WTC11 (cell line): ENCODE results near the gene GRP. TPM values are rescaled to one million over a fixed set of nuclear protein-coding genes. Genes with fewer than 3 reads are reported as not detected.

Experiments used
- ATAC-seq: fragments of 200-7000 bp; cut with Tn5 transposase; 2 replicates; pipeline ENCODE4 v1.10.0; 2021; ENCODE audit warnings: mild to moderate bottlenecking, moderate library complexity
- Bru-seq: library from RNA; stranded (reverse); fragments of 400-500 nt; gene quantifications from one replicate; lab custom pipeline; 2021; lab: Mats Ljungman, UMichigan
- CTCF ChIA-PET: fragments of 300-600 bp; sonication (Branson Sonifier 250); formaldehyde crosslinking; loops from one replicate; lab custom pipeline; 2021; ENCODE audit warnings: antibody characterized with exemption; lab: Charles Lee
- POLR2A ChIA-PET: fragments of 350-600 bp; sonication (Branson Sonifier 250); formaldehyde crosslinking; loops from one replicate; lab custom pipeline; 2021; ENCODE audit warnings: antibody characterized with exemption; lab: Charles Lee
- DNase-seq: peaks from one replicate; pipeline ENCODE4 v3.0.0; 2021; ENCODE audit warnings: low spot score
- H3K27ac Mint-ChIP-seq: 2 replicates; pipeline ENCODE4 v1.8.0; 2021; ENCODE audit warnings: mixed read lengths
- H3K27me3 Mint-ChIP-seq: 2 replicates; pipeline ENCODE4 v1.8.0; 2021; ENCODE audit warnings: low read depth, mild to moderate bottlenecking, moderate library complexity, mixed read lengths
- H3K36me3 Mint-ChIP-seq: 2 replicates; pipeline ENCODE4 v1.8.0; 2021; ENCODE audit warnings: mixed read lengths
- H3K4me1 Mint-ChIP-seq: 2 replicates; pipeline ENCODE4 v1.8.0; 2022; ENCODE audit warnings: mixed read lengths
- H3K4me3 Mint-ChIP-seq: 2 replicates; pipeline ENCODE4 v1.8.0; 2021; ENCODE audit warnings: mild to moderate bottlenecking, moderate library complexity, mixed read lengths
- H3K9me3 Mint-ChIP-seq: 2 replicates; pipeline ENCODE4 v1.8.0; 2021; ENCODE audit warnings: mixed read lengths
- KAT7 ChIP-seq: sonication (generic); formaldehyde crosslinking; IDR thresholded peaks from 2 replicates; pipeline ENCODE4 v1.8.1; 2023; ENCODE audit warnings: missing genetic modification reagents, mild to moderate bottlenecking, borderline replicate concordance
- MXD4 ChIP-seq: fragments of 250-450 bp; sonication (Bioruptor Pico); IDR thresholded peaks from 2 replicates; pipeline ENCODE4 v1.8.0; 2021; ENCODE audit warnings: mild to moderate bottlenecking, moderate library complexity, borderline replicate concordance
- MYBL2 ChIP-seq: sonication (generic); formaldehyde crosslinking; IDR thresholded peaks from 2 replicates; pipeline ENCODE4 v1.8.1; 2023; ENCODE audit warnings: mild to moderate bottlenecking, moderate library complexity, missing genetic modification reagents
- NR1H2 ChIP-seq: sonication (generic); formaldehyde crosslinking; IDR thresholded peaks from 2 replicates; pipeline ENCODE4 v1.9.0; 2021; ENCODE audit warnings: mild to moderate bottlenecking, moderate library complexity, missing genetic modification reagents
- NR2C2 ChIP-seq: sonication (generic); formaldehyde crosslinking; IDR thresholded peaks from 2 replicates; pipeline ENCODE4 v1.8.0; 2022; ENCODE audit warnings: mild to moderate bottlenecking, missing genetic modification reagents
- ZNF138 ChIP-seq: sonication (generic); formaldehyde crosslinking; conservative IDR thresholded peaks from 2 replicates; pipeline ENCODE4 v1.8.1; 2022; ENCODE audit warnings: mild to moderate bottlenecking, moderate library complexity, missing genetic modification reagents
- ZNF232 ChIP-seq: sonication (generic); formaldehyde crosslinking; IDR thresholded peaks from 2 replicates; pipeline ENCODE4 v1.8.0; 2022; ENCODE audit warnings: mild to moderate bottlenecking, missing genetic modification reagents
- ZNF317 ChIP-seq: sonication (generic); formaldehyde crosslinking; IDR thresholded peaks from 2 replicates; pipeline ENCODE4 v1.8.1; 2023; ENCODE audit warnings: low read depth, mild to moderate bottlenecking, moderate library complexity, missing genetic modification reagents, borderline replicate concordance
- long read RNA-seq, 3 experiments: library from RNA in 1 of 3; library from capped mRNA in 1 of 3; library from polyadenylated mRNA in 1 of 3; unstranded in 2 of 3; stranded (forward) in 1 of 3; transcript quantifications; one replicate each; pipeline ENCODE4 v2.0.0, GENCODE V29; 2021
- total RNA-seq: library from RNA; stranded (reverse); gene quantifications from 3 replicates; pipeline ENCODE4 v1.2.3, GENCODE V29; 2021
- TF ChIP-seq, protein P1 (sequence below): sonication (generic); formaldehyde crosslinking; IDR thresholded peaks from 2 replicates; pipeline ENCODE4 v1.8.0; 2022; ENCODE audit warnings: mild to moderate bottlenecking, missing genetic modification reagents
- TF ChIP-seq, protein P2 (sequence below): sonication (generic); formaldehyde crosslinking; IDR thresholded peaks from 2 replicates; pipeline ENCODE4 v1.8.0; 2023; ENCODE audit warnings: missing genetic modification reagents
- TF ChIP-seq, protein P3 (sequence below): fragments of 250-450 bp; sonication (Bioruptor Pico); IDR thresholded peaks from 2 replicates; pipeline ENCODE4 v1.9.0; 2021; ENCODE audit warnings: mild to moderate bottlenecking
- TF ChIP-seq, protein P4 (sequence below): fragments of 250-450 bp; sonication (Bioruptor Pico); IDR thresholded peaks from 2 replicates; pipeline ENCODE4 v1.9.0; 2021; ENCODE audit warnings: mild to moderate bottlenecking
- TF ChIP-seq, protein P5 (sequence below): sonication (generic); formaldehyde crosslinking; IDR thresholded peaks from 2 replicates; pipeline ENCODE4 v1.8.1; 2022; ENCODE audit warnings: low read depth, missing genetic modification reagents, borderline replicate concordance
- TF ChIP-seq, protein P6 (sequence below): sonication (generic); formaldehyde crosslinking; IDR thresholded peaks from 2 replicates; pipeline ENCODE4 v1.8.0; 2022; ENCODE audit warnings: mild to moderate bottlenecking, missing genetic modification reagents
- TF ChIP-seq, protein P7 (sequence below): sonication (generic); formaldehyde crosslinking; IDR thresholded peaks from 2 replicates; pipeline ENCODE4 v1.8.1; 2023; ENCODE audit warnings: mild to moderate bottlenecking, missing genetic modification reagents

GRP gene
- 0.22 TPM in 1 of 3 replicates, not detected in the others for total RNA-seq
- Bru-seq, nascent RNA, result percentile 7 among the genes with signal in this experiment
- long read RNA-seq, experiment 1, result 0 reads
- long read RNA-seq, experiment 2, result 0 reads
- long read RNA-seq, experiment 3, result 0 reads

DNA sequence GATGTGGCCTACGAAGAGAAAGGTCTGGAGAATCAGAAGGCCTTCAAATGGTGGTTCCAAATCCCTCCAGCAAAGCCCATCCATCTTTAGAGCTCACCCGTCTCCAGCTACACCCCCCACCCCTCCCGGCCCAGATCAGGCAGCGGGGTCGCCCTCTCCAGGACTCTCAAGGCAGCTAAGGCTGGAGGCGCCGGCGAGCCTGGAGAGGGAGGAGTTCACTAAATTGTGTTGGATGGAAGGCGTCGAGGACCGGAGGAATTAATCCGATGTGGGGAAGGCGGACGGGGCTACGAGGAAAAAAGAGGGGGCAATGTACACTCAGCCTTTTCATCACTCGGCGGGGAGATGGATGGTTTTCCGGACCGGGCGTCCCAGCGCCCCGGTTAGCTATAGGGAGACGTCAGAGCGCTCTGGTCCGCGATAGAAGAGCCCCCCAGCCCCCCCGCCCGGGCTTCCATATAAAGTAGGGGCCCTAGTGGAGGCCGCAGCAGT, at the start of gene GRP:
GRP (plus strand) TSS at position 487 of the 492 bp plus-strand sequence. CDS start 108 bp downstream, outside the sequence.
- peaks cover 100% of the 10 kb centered on the region for H3K27me3 Mint-ChIP-seq
- ATAC-seq, result peak; percentile 65

DNA sequence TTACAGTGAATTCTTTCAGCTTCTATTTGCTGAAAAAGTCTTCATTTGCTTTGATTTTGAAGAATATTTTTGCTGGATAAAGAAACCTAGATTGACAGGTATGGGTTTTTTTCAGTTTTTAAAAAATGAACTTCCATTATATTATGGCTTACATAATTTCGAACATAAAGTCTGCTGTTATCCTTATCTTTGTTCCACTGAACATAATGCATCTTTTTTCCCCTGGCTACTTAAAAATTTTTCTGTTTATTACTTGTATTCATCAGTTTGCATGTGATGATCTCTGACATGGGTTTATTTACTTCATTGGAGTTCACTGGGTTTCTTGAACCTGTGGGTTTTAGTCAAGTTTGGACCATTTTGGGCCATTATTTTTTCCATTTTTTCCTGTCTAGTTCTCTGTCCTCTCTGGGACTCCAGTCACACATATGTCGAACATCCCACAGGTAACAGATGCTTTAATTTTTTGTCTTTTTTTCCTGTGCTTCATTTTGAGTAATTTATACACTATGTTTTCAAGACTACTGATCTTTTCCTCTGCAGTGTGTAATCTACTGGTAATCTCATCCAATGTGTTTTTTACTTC, 47.2 kb upstream of the GRP start:
- peaks cover 57% of the 10 kb centered on the region for H3K9me3 Mint-ChIP-seq
- H3K4me1 Mint-ChIP-seq, result no peaks in the 10 kb centered on the region
- TF ChIP-seq ZNF317 (CRISPR knock-in tag) (peak; percentile 95), KAT7 (CRISPR knock-in tag) (no peak)
- peaks cover 22% of the 10 kb centered on the region for H3K36me3 Mint-ChIP-seq
- H3K4me3 Mint-ChIP-seq, result no peak overlapping the region
- peaks cover 10% of the 10 kb centered on the region; the same call in 1 of the 2 replicates for H3K27me3 Mint-ChIP-seq
- CTCF ChIA-PET, result no interaction called here
- no peak overlapping the region for H3K27ac Mint-ChIP-seq
- ATAC-seq, result no peak
- no peak for DNase-seq
- POLR2A ChIA-PET, result no interaction called here

More for the DNA sequence above, at the start of gene GRP:
- no peaks in the 10 kb centered on the region for H3K36me3 Mint-ChIP-seq
- no peak within 1 kb of the TSS for H3K27ac Mint-ChIP-seq
- peaks cover 19% of the 10 kb centered on the region for H3K4me1 Mint-ChIP-seq
- TF ChIP-seq, protein P1, sequence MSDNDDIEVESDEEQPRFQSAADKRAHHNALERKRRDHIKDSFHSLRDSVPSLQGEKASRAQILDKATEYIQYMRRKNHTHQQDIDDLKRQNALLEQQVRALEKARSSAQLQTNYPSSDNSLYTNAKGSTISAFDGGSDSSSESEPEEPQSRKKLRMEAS (CRISPR knock-in tag), result no peak
- TF ChIP-seq, protein P2, sequence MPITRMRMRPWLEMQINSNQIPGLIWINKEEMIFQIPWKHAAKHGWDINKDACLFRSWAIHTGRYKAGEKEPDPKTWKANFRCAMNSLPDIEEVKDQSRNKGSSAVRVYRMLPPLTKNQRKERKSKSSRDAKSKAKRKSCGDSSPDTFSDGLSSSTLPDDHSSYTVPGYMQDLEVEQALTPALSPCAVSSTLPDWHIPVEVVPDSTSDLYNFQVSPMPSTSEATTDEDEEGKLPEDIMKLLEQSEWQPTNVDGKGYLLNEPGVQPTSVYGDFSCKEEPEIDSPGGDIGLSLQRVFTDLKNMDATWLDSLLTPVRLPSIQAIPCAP (CRISPR knock-in tag), result no peak
- TF ChIP-seq NR2C2 (no peak), NR1H2 (no peak), ZNF138 (no peak), ZNF232 (CRISPR knock-in tag) (no peak), MXD4 (CRISPR knock-in tag) (no peak), MYBL2 (CRISPR knock-in tag) (no peak)
- TF ChIP-seq, protein P3, sequence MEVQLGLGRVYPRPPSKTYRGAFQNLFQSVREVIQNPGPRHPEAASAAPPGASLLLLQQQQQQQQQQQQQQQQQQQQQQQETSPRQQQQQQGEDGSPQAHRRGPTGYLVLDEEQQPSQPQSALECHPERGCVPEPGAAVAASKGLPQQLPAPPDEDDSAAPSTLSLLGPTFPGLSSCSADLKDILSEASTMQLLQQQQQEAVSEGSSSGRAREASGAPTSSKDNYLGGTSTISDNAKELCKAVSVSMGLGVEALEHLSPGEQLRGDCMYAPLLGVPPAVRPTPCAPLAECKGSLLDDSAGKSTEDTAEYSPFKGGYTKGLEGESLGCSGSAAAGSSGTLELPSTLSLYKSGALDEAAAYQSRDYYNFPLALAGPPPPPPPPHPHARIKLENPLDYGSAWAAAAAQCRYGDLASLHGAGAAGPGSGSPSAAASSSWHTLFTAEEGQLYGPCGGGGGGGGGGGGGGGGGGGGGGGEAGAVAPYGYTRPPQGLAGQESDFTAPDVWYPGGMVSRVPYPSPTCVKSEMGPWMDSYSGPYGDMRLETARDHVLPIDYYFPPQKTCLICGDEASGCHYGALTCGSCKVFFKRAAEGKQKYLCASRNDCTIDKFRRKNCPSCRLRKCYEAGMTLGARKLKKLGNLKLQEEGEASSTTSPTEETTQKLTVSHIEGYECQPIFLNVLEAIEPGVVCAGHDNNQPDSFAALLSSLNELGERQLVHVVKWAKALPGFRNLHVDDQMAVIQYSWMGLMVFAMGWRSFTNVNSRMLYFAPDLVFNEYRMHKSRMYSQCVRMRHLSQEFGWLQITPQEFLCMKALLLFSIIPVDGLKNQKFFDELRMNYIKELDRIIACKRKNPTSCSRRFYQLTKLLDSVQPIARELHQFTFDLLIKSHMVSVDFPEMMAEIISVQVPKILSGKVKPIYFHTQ, result no peak
- TF ChIP-seq, protein P4, sequence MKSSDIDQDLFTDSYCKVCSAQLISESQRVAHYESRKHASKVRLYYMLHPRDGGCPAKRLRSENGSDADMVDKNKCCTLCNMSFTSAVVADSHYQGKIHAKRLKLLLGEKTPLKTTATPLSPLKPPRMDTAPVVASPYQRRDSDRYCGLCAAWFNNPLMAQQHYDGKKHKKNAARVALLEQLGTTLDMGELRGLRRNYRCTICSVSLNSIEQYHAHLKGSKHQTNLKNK (CRISPR knock-in tag), result no peak
- TF ChIP-seq, protein P5, sequence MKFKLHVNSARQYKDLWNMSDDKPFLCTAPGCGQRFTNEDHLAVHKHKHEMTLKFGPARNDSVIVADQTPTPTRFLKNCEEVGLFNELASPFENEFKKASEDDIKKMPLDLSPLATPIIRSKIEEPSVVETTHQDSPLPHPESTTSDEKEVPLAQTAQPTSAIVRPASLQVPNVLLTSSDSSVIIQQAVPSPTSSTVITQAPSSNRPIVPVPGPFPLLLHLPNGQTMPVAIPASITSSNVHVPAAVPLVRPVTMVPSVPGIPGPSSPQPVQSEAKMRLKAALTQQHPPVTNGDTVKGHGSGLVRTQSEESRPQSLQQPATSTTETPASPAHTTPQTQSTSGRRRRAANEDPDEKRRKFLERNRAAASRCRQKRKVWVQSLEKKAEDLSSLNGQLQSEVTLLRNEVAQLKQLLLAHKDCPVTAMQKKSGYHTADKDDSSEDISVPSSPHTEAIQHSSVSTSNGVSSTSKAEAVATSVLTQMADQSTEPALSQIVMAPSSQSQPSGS (CRISPR knock-in tag), result no peak
- CTCF ChIA-PET, result interaction anchor here (0.6 to 2.9 kb wide), 18 partner anchors 10 to 451 kb away, joined by 3 to 31 read pairs (median 5); partner anchors contain the start of gene RAX
- H3K9me3 Mint-ChIP-seq, result no peaks in the 10 kb centered on the region
- H3K4me3 Mint-ChIP-seq, result peak within 1 kb of the TSS; percentile 79
- POLR2A ChIA-PET, result interaction anchor here (0.9 kb wide), 1 partner anchor 10 kb away, joined by 4 read pairs; no protein-coding TSS in a partner anchor
- DNase-seq, result peak; percentile 44

DNA sequence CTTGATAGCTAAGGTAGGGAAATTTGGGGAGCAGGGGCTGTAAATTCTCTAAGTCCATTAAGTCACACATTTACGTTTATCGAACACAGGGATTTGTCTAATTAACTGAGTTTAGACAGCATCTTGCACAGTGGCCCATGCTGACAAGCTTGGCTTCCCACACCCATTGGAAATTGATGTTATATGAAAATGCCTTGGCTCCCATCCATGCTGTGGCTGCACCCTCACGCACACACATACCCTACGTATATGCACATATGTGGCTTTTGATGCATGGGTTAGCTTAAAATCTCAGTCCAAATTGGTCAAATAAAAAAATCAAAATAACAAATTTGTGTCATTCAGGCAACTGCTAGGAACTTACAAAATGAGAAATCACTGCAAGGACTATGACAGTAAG, 42.5 kb upstream of the GRP start:
- CTCF ChIA-PET, result interaction anchor here (2.1 kb wide), 1 partner anchor 225 kb away, joined by 7 read pairs; no protein-coding TSS in a partner anchor
- Mint-ChIP-seq H3K36me3 (peaks cover 14% of the 10 kb centered on the region), H3K27ac (no peak overlapping the region), H3K27me3 (peaks cover 10% of the 10 kb centered on the region; the same call in 1 of the 2 replicates), H3K4me1 (no peaks in the 10 kb centered on the region; the same call in 1 of the 2 replicates), H3K4me3 (no peak overlapping the region), H3K9me3 (peaks cover 27% of the 10 kb centered on the region)
- no peak for ATAC-seq
- DNase-seq, result no peak
- POLR2A ChIA-PET, result interaction anchor here (0.7 kb wide), 1 partner anchor 41 kb away, joined by 3 read pairs; no protein-coding TSS in a partner anchor
- TF ChIP-seq, protein P6, sequence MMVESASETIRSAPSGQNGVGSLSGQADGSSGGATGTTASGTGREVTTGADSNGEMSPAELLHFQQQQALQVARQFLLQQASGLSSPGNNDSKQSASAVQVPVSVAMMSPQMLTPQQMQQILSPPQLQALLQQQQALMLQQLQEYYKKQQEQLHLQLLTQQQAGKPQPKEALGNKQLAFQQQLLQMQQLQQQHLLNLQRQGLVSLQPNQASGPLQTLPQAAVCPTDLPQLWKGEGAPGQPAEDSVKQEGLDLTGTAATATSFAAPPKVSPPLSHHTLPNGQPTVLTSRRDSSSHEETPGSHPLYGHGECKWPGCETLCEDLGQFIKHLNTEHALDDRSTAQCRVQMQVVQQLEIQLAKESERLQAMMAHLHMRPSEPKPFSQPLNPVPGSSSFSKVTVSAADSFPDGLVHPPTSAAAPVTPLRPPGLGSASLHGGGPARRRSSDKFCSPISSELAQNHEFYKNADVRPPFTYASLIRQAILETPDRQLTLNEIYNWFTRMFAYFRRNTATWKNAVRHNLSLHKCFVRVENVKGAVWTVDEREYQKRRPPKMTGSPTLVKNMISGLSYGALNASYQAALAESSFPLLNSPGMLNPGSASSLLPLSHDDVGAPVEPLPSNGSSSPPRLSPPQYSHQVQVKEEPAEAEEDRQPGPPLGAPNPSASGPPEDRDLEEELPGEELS (CRISPR knock-in tag), result no peak
- TF ChIP-seq, protein P7, sequence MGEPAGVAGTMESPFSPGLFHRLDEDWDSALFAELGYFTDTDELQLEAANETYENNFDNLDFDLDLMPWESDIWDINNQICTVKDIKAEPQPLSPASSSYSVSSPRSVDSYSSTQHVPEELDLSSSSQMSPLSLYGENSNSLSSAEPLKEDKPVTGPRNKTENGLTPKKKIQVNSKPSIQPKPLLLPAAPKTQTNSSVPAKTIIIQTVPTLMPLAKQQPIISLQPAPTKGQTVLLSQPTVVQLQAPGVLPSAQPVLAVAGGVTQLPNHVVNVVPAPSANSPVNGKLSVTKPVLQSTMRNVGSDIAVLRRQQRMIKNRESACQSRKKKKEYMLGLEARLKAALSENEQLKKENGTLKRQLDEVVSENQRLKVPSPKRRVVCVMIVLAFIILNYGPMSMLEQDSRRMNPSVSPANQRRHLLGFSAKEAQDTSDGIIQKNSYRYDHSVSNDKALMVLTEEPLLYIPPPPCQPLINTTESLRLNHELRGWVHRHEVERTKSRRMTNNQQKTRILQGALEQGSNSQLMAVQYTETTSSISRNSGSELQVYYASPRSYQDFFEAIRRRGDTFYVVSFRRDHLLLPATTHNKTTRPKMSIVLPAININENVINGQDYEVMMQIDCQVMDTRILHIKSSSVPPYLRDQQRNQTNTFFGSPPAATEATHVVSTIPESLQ (CRISPR knock-in tag), result no peak
- TF ChIP-seq, protein P3, result no peak
- TF ChIP-seq ZNF138, result no peak
